ENCODE data around the gene IL1RL2.

- TF ChIP-seq, protein P1, sequence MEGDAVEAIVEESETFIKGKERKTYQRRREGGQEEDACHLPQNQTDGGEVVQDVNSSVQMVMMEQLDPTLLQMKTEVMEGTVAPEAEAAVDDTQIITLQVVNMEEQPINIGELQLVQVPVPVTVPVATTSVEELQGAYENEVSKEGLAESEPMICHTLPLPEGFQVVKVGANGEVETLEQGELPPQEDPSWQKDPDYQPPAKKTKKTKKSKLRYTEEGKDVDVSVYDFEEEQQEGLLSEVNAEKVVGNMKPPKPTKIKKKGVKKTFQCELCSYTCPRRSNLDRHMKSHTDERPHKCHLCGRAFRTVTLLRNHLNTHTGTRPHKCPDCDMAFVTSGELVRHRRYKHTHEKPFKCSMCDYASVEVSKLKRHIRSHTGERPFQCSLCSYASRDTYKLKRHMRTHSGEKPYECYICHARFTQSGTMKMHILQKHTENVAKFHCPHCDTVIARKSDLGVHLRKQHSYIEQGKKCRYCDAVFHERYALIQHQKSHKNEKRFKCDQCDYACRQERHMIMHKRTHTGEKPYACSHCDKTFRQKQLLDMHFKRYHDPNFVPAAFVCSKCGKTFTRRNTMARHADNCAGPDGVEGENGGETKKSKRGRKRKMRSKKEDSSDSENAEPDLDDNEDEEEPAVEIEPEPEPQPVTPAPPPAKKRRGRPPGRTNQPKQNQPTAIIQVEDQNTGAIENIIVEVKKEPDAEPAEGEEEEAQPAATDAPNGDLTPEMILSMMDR (IDR thresholded peaks at IDR 0.05 in 2 of 3, conservative IDR thresholded peaks at IDR 0.05 in 1 of 3; ENCODE audit: borderline replicate concordance in 1 of 3, insufficient read depth in 1 of 3, low read depth in 2 of 3, low read length in 2 of 3): no peak
- TF ChIP-seq CBX3 (IDR thresholded peaks at IDR 0.05; ENCODE audit: low read depth) (no peak), YY1 (IDR thresholded peaks at IDR 0.05; ENCODE audit: extremely low read depth, insufficient replicate concordance, low read depth, low read length) (no peak), ZNF274 (IDR thresholded peaks at IDR 0.05; ENCODE audit: low read depth, low read length) (no peak)
- TF ChIP-seq, protein P2, sequence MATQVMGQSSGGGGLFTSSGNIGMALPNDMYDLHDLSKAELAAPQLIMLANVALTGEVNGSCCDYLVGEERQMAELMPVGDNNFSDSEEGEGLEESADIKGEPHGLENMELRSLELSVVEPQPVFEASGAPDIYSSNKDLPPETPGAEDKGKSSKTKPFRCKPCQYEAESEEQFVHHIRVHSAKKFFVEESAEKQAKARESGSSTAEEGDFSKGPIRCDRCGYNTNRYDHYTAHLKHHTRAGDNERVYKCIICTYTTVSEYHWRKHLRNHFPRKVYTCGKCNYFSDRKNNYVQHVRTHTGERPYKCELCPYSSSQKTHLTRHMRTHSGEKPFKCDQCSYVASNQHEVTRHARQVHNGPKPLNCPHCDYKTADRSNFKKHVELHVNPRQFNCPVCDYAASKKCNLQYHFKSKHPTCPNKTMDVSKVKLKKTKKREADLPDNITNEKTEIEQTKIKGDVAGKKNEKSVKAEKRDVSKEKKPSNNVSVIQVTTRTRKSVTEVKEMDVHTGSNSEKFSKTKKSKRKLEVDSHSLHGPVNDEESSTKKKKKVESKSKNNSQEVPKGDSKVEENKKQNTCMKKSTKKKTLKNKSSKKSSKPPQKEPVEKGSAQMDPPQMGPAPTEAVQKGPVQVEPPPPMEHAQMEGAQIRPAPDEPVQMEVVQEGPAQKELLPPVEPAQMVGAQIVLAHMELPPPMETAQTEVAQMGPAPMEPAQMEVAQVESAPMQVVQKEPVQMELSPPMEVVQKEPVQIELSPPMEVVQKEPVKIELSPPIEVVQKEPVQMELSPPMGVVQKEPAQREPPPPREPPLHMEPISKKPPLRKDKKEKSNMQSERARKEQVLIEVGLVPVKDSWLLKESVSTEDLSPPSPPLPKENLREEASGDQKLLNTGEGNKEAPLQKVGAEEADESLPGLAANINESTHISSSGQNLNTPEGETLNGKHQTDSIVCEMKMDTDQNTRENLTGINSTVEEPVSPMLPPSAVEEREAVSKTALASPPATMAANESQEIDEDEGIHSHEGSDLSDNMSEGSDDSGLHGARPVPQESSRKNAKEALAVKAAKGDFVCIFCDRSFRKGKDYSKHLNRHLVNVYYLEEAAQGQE (IDR thresholded peaks at IDR 0.05; ENCODE audit: low read depth): no peak
These were observed 45.5 kb upstream of the IL1RL2 start for GRCh38 chr2:102141011-102141943.

Data from HCT116 (cell line).